Tibial nerve (tissue), 3 donors: ENCODE results near the gene NPHP4.
"Not testable (repeated sequence)": the region's sequence is repeated elsewhere in the genome, so short reads cannot be mapped to it uniquely, and the experiment has no call there.

ENCODE experiments used
- POLR2A ChIP-seq, 2 donors: fragments of 450-650 bp; IDR thresholded peaks; one replicate each; pipeline ENCODE4 v1.6.1; 2017; ENCODE audit warnings: antibody characterized with exemption in 2 of 2, mild to moderate bottlenecking in 2 of 2, moderate library complexity in 2 of 2
- TF ChIP-seq, protein P1 (sequence below), 5 experiments: fragments of 200-600 bp in 3 of 5; fragments of 450-650 bp in 2 of 5; sonication (generic) in 3 of 5; IDR thresholded peaks; one replicate each; pipeline ENCODE4 v1.5.1; 2016 to 2019; ENCODE audit warnings: antibody characterized with exemption in 5 of 5, mild to moderate bottlenecking in 3 of 5, moderate library complexity in 2 of 5

- TF ChIP-seq, protein P1, sequence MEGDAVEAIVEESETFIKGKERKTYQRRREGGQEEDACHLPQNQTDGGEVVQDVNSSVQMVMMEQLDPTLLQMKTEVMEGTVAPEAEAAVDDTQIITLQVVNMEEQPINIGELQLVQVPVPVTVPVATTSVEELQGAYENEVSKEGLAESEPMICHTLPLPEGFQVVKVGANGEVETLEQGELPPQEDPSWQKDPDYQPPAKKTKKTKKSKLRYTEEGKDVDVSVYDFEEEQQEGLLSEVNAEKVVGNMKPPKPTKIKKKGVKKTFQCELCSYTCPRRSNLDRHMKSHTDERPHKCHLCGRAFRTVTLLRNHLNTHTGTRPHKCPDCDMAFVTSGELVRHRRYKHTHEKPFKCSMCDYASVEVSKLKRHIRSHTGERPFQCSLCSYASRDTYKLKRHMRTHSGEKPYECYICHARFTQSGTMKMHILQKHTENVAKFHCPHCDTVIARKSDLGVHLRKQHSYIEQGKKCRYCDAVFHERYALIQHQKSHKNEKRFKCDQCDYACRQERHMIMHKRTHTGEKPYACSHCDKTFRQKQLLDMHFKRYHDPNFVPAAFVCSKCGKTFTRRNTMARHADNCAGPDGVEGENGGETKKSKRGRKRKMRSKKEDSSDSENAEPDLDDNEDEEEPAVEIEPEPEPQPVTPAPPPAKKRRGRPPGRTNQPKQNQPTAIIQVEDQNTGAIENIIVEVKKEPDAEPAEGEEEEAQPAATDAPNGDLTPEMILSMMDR (IDR thresholded peaks at IDR 0.05), result not testable (repeated sequence)
- not testable (repeated sequence) for TF ChIP-seq POLR2A (IDR thresholded peaks at IDR 0.05)
These were observed 138.4 kb downstream of the NPHP4 start for GRCh38 chr1:5853858-5854257.
